Omental fat pad (tissue), 4 donors: Measurements from ENCODE around the gene EPGN. TPM values are rescaled to one million over a fixed set of nuclear protein-coding genes. Genes with fewer than 3 reads are reported as not detected.

ENCODE experiments used
- ATAC-seq: fragments of 150-250 bp; one replicate; pipeline ENCODE4 v1.9.1; 2016; ENCODE audit warnings: mild to moderate bottlenecking, moderate library complexity; ENCODE audit not compliant: low FRiP score
- DNase-seq: peaks from one replicate; pipeline ENCODE4 v3.0.0-alpha.2; 2019; ENCODE audit warnings: low spot score
- CTCF ChIP-seq, 3 donors: fragments of 450-650 bp; IDR thresholded peaks; one replicate each; pipeline ENCODE4 v1.5.1; 2016 to 2017; ENCODE audit warnings: antibody characterized with exemption in 3 of 3, mild to moderate bottlenecking in 3 of 3, moderate library complexity in 2 of 3
- total RNA-seq, 4 donors: library from RNA; depleted of rRNA; stranded (reverse); fragments of >200 nt; gene quantifications; one replicate each; pipeline ENCODE4 v1.1.0, GENCODE V29; 2016

Gene EPGN
- total RNA-seq, 4 donors from 2014 or later: 2.5 to 8.4 TPM; not detected in 2

GRCh38 chr4:74315376-74315775 is 7.1 kb downstream of the EPGN start:
- no peak for ATAC-seq
- DNase-seq: no peak
- TF ChIP-seq CTCF (IDR thresholded peaks at IDR 0.05): no peak

GRCh38 chr4:74316397-74316796 is 8.1 kb downstream of the EPGN start:
- no peak for TF ChIP-seq CTCF (IDR thresholded peaks at IDR 0.05)
- no peak for ATAC-seq

GRCh38 chr4:74317616-74318246 is 9.5 kb downstream of the EPGN start:
- no peak for DNase-seq
- ATAC-seq: no peak
- no peak for TF ChIP-seq CTCF (IDR thresholded peaks at IDR 0.05)

More at GRCh38 chr4:74316397-74316796, 8.1 kb downstream of the EPGN start:
- no peak for DNase-seq

- no peak for DNase-seq
- TF ChIP-seq CTCF (IDR thresholded peaks at IDR 0.05): no peak
- ATAC-seq: no peak
Measured at GRCh38 chr4:74318276-74318675, 10.0 kb downstream of the EPGN start.

GRCh38 chr4:74319470-74319869 is 11.2 kb downstream of the EPGN start:
- no peak for DNase-seq
- no peak for TF ChIP-seq CTCF (IDR thresholded peaks at IDR 0.05)
- no peak for ATAC-seq

- ATAC-seq (peak; percentile 58), DNase-seq (no peak)
- no peak for TF ChIP-seq CTCF (IDR thresholded peaks at IDR 0.05)
Measured at GRCh38 chr4:74320559-74321118, 12.4 kb downstream of the EPGN start.

GRCh38 chr4:74322301-74322700 is 14.0 kb downstream of the EPGN start:
- no peak for TF ChIP-seq CTCF (IDR thresholded peaks at IDR 0.05)
- ATAC-seq: no peak

More at GRCh38 chr4:74322301-74322700, 14.0 kb downstream of the EPGN start:
- no peak for DNase-seq
